Keratinocyte (primary cell): ENCODE data around the gene CENATAC. TPM values are rescaled to one million over a fixed set of nuclear protein-coding genes. Genes with fewer than 3 reads are reported as not detected.

Source experiments
- DNase-seq: peaks from one replicate; pipeline ENCODE4 v3.0.0-alpha.2; 2011; ENCODE audit warnings: low read depth, missing footprints, low spot score
- FAIRE-seq: peaks from 2 replicates; lab custom pipeline; 2011; peaks lifted over from hg19 to GRCh38; lab: Jason Lieb, UNC
- H2AFZ ChIP-seq: 2 replicates; pipeline ENCODE4 v1.6.0; 2012; ENCODE audit warnings: low read length, control low read depth, inconsistent platforms; ENCODE audit not compliant: control insufficient read depth
- H3K27ac ChIP-seq: 2 replicates; pipeline ENCODE4 v1.5.1; 2011; ENCODE audit warnings: low read length; ENCODE audit not compliant: control insufficient read depth, insufficient read depth
- H3K27me3 ChIP-seq: 3 replicates; pipeline ENCODE4 v1.6.0; 2011; ENCODE audit warnings: low read length; ENCODE audit not compliant: control insufficient read depth, insufficient read depth; ENCODE audit errors: extremely low read depth
- H3K36me3 ChIP-seq, 2 experiments: 2 replicates in 1 of 2; 3 replicates in 1 of 2; pipeline ENCODE4 v1.5.1; 2011; ENCODE audit warnings: low read length in 2 of 2, mild to moderate bottlenecking in 1 of 2; ENCODE audit not compliant: control insufficient read depth in 2 of 2, insufficient read depth in 2 of 2; ENCODE audit errors: extremely low read depth in 1 of 2
- H3K4me1 ChIP-seq: 3 replicates; pipeline ENCODE4 v1.5.1; 2011; ENCODE audit warnings: low read length; ENCODE audit not compliant: control insufficient read depth, insufficient read depth; ENCODE audit errors: extremely low read depth
- H3K4me2 ChIP-seq: 3 replicates; pipeline ENCODE4 v1.6.0; 2011; ENCODE audit warnings: low read depth, low read length; ENCODE audit not compliant: control insufficient read depth, insufficient read depth; ENCODE audit errors: extremely low read depth
- H3K4me3 ChIP-seq, 3 experiments: fragments of 200-600 bp in 1 of 3; sonication (generic) in 1 of 3; 2 replicates in 2 of 3; 3 replicates in 1 of 3; pipeline ENCODE4 v1.5.1; 2011 to 2016; ENCODE audit warnings: low read length in 3 of 3, mild to moderate bottlenecking in 3 of 3, control low read depth in 2 of 3, inconsistent platforms in 1 of 3, low read depth in 1 of 3, mixed read lengths in 1 of 3, mixed run types in 1 of 3, moderate library complexity in 1 of 3; ENCODE audit not compliant: control insufficient read depth in 2 of 3, insufficient read depth in 2 of 3; ENCODE audit errors: extremely low read depth in 1 of 3
- H3K79me2 ChIP-seq: 2 replicates; pipeline ENCODE4 v1.6.0; 2012; ENCODE audit warnings: low read length; ENCODE audit not compliant: control insufficient read depth, insufficient read depth
- H3K9ac ChIP-seq: 3 replicates; pipeline ENCODE4 v1.6.0; 2011; ENCODE audit warnings: low read length; ENCODE audit not compliant: control insufficient read depth, insufficient read depth; ENCODE audit errors: extremely low read depth
- H3K9me1 ChIP-seq: 3 replicates; pipeline ENCODE4 v1.6.0; 2011; ENCODE audit warnings: low read length; ENCODE audit not compliant: control insufficient read depth, insufficient read depth; ENCODE audit errors: extremely low read depth
- H3K9me3 ChIP-seq: 2 replicates; pipeline ENCODE4 v1.5.1; 2012; ENCODE audit warnings: low read depth, low read length; ENCODE audit not compliant: control insufficient read depth
- H4K20me1 ChIP-seq: 3 replicates; pipeline ENCODE4 v1.6.0; 2011; ENCODE audit warnings: low read length; ENCODE audit not compliant: control insufficient read depth, insufficient read depth; ENCODE audit errors: extremely low read depth
- EZH2 ChIP-seq: IDR thresholded peaks from one replicate; pipeline ENCODE4 v1.6.1; 2012; ENCODE audit warnings: inconsistent platforms, mild to moderate bottlenecking, low read length, moderate library complexity
- dilution Hi-C: fragments of 300-500 bp; cut with MboI; formaldehyde crosslinking; loops from one replicate; pipeline ENCODE4 v1.7.0; 2020; ENCODE audit warnings: low sequenced_read_pairs; ENCODE audit not compliant: extremely low pct_ligation_motif_present
- polyA plus RNA-seq, 5 experiments: library from polyadenylated mRNA; depleted of rRNA in 3 of 5; stranded (reverse) in 3 of 5; stranded (forward) in 1 of 5; unstranded in 1 of 5; fragments of >200 nt; gene quantifications; 1 replicate in 1 of 5; 2 replicates in 3 of 5; 3 replicates in 1 of 5; pipeline versions ENCODE4 v1.2.1 to v1.2.3, GENCODE V29; 2011 to 2012; ENCODE audit warnings: missing spikeins in 2 of 5, low read depth in 1 of 5, low replicate concordance in 1 of 5
- TF ChIP-seq, protein P1 (sequence below), 3 experiments: IDR thresholded peaks in 1 of 3; conservative IDR thresholded peaks in 1 of 3; optimal IDR thresholded peaks in 1 of 3; 2 replicates in 2 of 3; 3 replicates in 1 of 3; pipeline versions ENCODE3 to v1.5.1; 2011; ENCODE audit warnings: low read length in 3 of 3, mild to moderate bottlenecking in 3 of 3, moderate library complexity in 2 of 3, control low read depth in 1 of 3, inconsistent platforms in 1 of 3; ENCODE audit not compliant: insufficient read depth in 2 of 3; ENCODE audit errors: extremely low read depth in 1 of 3

CENATAC gene
- polyA plus RNA-seq, 1 donor (not counting 4 experiments of a cell fraction or from before 2014, with no cell fraction given): 22.6 TPM

- DNase-seq (no peak), FAIRE-seq (no peak)
- Histone ChIP-seq H3K27ac (no peak overlapping the region), H3K36me3 (no peaks in the 10 kb centered on the region), H3K79me2 (no peaks in the 10 kb centered on the region), H3K4me3 (no peak overlapping the region), H3K4me1 (no peaks in the 10 kb centered on the region), H3K4me2 (no peak overlapping the region), H4K20me1 (no peaks in the 10 kb centered on the region), H3K9ac (no peak overlapping the region), H3K27me3 (peaks cover 8% of the 10 kb centered on the region), H3K9me3 (no peaks in the 10 kb centered on the region), H2AFZ (no peak overlapping the region), H3K9me1 (no peaks in the 10 kb centered on the region)
- TF ChIP-seq, protein P1, sequence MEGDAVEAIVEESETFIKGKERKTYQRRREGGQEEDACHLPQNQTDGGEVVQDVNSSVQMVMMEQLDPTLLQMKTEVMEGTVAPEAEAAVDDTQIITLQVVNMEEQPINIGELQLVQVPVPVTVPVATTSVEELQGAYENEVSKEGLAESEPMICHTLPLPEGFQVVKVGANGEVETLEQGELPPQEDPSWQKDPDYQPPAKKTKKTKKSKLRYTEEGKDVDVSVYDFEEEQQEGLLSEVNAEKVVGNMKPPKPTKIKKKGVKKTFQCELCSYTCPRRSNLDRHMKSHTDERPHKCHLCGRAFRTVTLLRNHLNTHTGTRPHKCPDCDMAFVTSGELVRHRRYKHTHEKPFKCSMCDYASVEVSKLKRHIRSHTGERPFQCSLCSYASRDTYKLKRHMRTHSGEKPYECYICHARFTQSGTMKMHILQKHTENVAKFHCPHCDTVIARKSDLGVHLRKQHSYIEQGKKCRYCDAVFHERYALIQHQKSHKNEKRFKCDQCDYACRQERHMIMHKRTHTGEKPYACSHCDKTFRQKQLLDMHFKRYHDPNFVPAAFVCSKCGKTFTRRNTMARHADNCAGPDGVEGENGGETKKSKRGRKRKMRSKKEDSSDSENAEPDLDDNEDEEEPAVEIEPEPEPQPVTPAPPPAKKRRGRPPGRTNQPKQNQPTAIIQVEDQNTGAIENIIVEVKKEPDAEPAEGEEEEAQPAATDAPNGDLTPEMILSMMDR (optimal IDR thresholded peaks at IDR 0.05 in 1 of 3, IDR thresholded peaks at IDR 0.05 in 1 of 3, conservative IDR thresholded peaks at IDR 0.05 in 1 of 3; ENCODE audit: extremely low read depth in 1 of 3, insufficient read depth in 2 of 3, low read length in 3 of 3): no peak
- TF ChIP-seq EZH2: no peak
- dilution Hi-C loops: no loop called here
Measured at GRCh38 chr11:118957549-118957948, 40.4 kb upstream of the CENATAC start.

DNA sequence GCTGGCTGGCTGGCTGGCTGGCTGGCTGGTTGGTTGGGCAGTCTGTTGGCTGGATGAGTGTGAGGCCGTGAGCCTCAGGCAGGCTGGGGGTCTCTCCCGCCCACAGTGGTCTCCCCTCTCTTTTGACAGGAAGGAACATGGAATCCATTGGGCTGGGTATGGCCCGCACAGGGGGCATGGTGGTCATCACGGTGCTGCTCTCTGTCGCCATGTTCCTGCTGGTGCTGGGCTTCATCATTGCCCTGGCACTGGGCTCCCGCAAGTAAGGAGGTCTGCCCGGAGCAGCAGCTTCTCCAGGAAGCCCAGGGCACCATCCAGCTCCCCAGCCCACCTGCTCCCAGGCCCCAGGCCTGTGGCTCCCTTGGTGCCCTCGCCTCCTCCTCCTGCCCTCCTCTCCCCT, 40.0 kb upstream of the CENATAC start:
- dilution Hi-C loops: no loop called here
- H3K27me3 ChIP-seq: peaks cover 8% of the 10 kb centered on the region
- FAIRE-seq (no peak), DNase-seq (no peak)
- H3K36me3 ChIP-seq: no peaks in the 10 kb centered on the region
- no peaks in the 10 kb centered on the region for H3K9me3 ChIP-seq
- H4K20me1 ChIP-seq: no peaks in the 10 kb centered on the region
- H2AFZ ChIP-seq: no peak overlapping the region
- H3K9ac ChIP-seq: no peak overlapping the region
- no peaks in the 10 kb centered on the region for H3K79me2 ChIP-seq
- H3K4me3 ChIP-seq: no peak overlapping the region
- no peaks in the 10 kb centered on the region for H3K9me1 ChIP-seq
- TF ChIP-seq EZH2: no peak
- TF ChIP-seq, protein P1 (optimal IDR thresholded peaks at IDR 0.05 in 1 of 3, IDR thresholded peaks at IDR 0.05 in 1 of 3, conservative IDR thresholded peaks at IDR 0.05 in 1 of 3; ENCODE audit: extremely low read depth in 1 of 3, insufficient read depth in 2 of 3, low read length in 3 of 3): no peak
- H3K4me2 ChIP-seq: no peak overlapping the region
- H3K4me1 ChIP-seq: no peaks in the 10 kb centered on the region
- H3K27ac ChIP-seq: no peak overlapping the region
